GM18867 (cell line): Measurements from ENCODE around the gene DLG3.
"Not testable (repeated sequence)": the region's sequence is repeated elsewhere in the genome, so short reads cannot be mapped to it uniquely, and the experiment has no call there.

Experiments
- ATAC-seq: cut with Tn5 transposase; IDR thresholded peaks from one replicate; pipeline ENCODE4 v1.9.1; 2021; ENCODE audit warnings: mild to moderate bottlenecking, moderate library complexity; ENCODE audit not compliant: unreplicated experiment

Gene DLG3

GRCh38 chrX:70444326-70444945 lies at the start of gene DLG3:
TSS of gene DLG3 (plus strand) at chrX:70444835. CDS start at chrX:70445202, 367 bp downstream.
- ATAC-seq, result no peak

- ATAC-seq, result no peak
Measured at GRCh38 chrX:70398899-70399298, 45.7 kb upstream of the DLG3 start.

GRCh38 chrX:70400181-70400580 lies 44.5 kb upstream of the DLG3 start:
- ATAC-seq, result not testable (repeated sequence)

- no peak for ATAC-seq
Measured at GRCh38 chrX:70402721-70403120, 41.9 kb upstream of the DLG3 start.

GRCh38 chrX:70405003-70405402 lies 39.6 kb upstream of the DLG3 start:
- ATAC-seq, result no peak

DNA sequence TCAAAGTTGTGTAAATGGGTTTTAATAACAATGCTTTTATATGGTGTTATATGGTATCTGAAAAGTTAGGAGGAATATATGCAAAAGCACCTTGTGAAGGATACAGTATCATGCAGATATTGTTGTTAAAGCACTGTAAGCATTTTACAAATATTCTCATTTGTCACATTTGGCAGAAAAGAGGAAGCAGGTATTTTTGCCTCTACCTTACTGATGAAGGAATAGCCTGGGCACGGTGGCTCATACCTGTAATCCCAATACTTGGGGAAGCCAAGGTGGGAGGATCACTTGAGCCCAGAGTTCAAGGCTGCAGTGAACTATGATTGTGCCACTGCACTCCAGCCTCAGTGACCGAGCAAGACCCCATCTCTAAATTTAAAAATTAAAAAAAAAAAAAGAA lies 33.7 kb upstream of the DLG3 start:
- no peak for ATAC-seq

- ATAC-seq, result no peak
Measured at GRCh38 chrX:70411475-70411874, 33.2 kb upstream of the DLG3 start.

DNA sequence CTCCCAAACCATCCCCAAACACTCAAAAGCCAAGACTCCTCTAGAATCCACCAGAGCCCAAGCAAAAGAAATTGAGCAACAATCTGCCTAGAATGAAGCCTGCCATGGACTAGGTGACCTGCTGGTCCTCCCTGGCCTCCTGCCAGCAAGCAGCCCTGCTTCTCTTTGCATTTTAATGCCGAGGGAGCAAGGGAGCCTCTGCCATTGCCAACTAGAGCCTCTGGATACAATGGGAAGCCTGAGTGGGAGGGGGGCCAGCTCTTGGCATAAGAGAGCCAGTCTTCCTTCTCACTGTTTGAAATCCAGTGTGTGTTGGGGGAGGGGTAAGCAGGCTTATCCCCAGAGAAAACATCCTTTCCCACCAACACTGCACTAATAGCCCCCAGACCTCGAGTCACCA lies 23.0 kb upstream of the DLG3 start:
- no peak for ATAC-seq

DNA sequence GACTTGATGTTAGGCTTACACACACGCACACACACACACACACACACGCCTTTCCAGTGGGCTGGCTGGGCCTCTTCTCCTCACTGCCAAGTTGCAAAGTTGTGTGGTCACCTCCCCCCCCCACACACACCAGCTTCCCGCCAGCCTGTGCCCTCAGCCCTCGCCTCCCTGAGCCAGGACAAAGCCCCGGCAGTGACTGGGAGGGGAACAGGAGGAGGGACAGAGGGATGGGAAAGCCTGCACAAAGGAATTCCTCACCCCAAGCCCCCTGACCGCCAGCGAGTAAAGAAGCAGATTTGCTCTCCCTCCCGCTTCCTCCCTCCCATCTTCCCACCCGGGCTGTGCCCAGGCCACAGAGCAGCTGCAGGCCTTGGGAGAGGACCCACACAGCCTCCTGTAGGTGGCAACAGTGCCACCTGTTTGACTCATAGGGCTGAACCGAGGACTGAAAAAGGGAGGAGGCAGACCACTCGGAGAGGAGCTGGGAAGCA lies 21.7 kb upstream of the DLG3 start, which contains the start of gene GDPD2:
Gene GDPD2, plus strand, starts transcription at position 464 of the 491 bp plus-strand sequence. CDS start 1,671 bp downstream, outside the sequence.
- no peak for ATAC-seq

GRCh38 chrX:70423936-70424675 lies 20.5 kb upstream of the DLG3 start:
- no peak for ATAC-seq

- no peak for ATAC-seq
Measured at GRCh38 chrX:70424801-70425200, 19.8 kb upstream of the DLG3 start.

DNA sequence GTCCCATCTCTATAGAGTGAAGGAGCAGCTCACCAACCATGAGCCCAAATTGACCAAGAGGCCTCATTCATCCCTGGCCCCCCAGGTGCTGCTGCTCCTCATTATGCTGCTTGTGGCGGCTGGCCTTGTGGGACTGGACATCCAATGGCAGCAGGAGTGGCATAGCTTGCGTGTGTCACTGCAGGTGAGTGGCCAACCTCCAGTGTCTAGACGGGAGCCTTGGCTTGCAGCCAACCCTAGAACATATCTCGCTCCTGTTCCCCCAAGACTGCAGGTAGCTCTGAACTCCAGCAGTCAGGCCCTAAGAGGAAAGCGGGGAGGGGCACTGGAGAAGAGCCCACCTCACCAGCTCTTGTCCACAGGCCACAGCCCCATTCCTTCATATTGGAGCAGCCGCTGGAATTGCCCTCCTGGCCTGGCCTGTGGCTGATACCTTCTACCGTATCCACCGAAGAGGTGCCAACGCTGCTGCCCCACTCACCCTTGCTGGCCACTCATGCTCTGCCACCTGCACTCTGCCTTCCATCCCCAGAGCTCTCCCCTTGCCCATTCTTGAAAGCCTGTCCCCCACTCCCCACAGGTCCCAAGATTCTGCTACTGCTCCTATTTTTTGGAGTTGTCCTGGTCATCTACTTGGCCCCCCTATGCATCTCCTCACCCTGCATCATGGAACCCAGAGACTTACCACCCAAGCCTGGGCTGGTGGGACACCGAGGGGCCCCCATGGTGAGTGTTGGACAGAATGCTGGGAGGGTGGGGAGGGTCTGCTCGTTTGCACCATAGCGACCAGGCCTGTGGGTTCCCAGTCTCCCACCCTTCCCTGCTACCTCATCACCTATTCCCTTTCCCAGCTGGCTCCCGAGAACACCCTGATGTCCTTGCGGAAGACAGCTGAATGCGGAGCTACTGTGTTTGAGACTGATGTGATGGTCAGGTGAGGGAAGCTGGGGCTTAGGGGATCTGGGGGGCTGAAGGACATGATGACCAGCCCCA lies 18.1 kb upstream of the DLG3 start:
- ATAC-seq, result no peak

GRCh38 chrX:70427365-70427764 lies 17.3 kb upstream of the DLG3 start:
- ATAC-seq, result no peak

- ATAC-seq, result no peak
Measured at GRCh38 chrX:70429759-70430158, 14.9 kb upstream of the DLG3 start.

DNA sequence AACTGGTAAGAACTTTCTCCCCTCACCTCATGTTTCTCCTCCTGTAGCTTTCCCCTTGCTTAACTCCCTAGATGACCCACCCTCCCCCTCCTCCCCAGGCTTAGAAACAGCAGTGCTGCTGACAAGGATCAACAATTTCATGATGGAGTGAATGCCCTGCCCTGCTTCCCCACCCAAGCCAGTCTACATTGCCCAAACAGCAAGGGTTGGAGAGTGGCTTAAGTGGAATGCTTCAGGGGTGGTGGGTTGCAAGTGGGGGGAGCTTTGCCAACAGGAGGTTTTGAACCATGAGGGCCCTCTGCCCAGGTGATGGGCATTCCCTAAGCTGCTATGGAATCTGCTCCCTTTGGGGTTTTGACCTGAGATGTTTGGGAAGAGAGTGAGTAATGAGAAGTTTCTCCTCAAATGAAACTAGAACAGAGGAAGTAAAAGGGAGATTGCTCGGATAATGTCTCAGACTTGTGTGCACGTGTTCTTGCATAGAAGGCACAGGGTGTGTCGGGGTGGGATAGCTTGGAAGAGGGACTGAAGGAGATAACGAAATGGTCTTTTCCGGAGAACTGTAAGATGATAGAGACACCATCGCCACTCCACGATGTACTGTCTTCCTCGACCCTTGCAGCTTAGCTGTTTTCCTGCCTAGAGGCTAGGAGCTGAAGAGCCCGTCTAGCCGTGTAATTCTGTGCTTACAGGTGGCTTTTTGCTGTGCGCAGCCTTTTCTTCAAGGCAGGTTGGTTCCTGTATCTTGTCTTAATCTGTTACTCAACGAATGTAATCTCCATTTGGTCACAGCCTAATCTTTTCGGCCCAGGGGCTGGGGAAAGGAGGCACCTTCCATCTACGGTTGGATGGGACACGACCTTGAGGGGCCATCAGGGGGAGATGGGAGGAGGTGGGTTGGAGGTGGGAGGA lies 11.4 kb upstream of the DLG3 start:
- no peak for ATAC-seq

DNA sequence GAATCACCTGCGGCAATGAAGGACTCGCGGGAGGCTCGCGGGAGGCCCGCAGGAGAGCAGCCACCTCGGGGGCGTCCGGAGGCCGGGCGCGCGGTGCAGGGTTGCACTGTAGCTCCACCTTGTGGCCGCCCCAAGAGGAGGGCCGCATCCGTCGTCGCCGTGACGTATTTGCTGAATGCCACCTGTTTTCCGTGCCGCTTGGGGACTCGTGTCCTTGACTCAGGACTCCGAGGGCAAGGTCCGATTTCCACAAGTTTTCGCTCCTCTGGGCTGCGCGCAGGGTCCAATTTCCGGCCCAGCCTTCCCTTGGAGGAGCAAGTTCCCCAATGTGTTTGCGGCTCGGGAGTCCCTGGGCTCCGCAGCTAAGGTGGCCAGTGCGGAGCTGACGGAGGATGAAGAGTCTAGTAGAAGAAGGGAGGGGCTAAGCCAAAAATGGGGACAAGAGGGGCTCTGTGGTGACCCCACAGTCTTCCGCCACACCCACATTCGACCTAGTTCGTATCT lies 10.7 kb upstream of the DLG3 start:
- ATAC-seq, result peak; percentile 65

DNA sequence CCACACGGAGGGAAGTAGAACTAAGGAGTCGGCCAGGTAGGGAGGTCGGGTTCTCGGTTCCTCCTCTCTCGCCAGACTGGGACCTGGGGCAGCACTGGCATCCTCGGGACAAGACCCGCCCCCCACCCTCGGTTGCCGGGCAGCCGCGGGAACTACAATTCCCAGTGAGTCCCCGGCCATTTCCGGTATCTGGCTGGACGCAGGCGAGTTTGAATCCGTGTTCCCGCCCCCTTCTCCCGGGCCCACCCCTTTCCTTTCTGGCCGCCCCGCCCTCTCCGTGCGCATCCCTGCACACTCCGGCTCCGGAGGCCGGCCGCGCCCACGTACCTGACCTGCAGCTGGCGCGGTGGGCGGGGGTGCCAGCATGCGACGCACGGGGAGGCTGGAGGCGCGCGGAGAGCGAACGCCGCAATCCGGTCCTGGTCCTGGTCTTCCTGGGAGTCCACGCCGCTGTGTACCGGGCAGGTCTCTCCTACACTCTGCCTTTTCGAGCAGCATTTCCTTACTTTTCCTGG lies 10.2 kb upstream of the DLG3 start:
- peak; percentile 56 for ATAC-seq

GRCh38 chrX:70434914-70435586 lies 9.6 kb upstream of the DLG3 start:
- ATAC-seq, result no peak

GRCh38 chrX:70436343-70436742 lies 8.3 kb upstream of the DLG3 start:
- no peak for ATAC-seq
